MCF 10A (cell line): ENCODE data around the gene MLLT6. TPM values are rescaled to one million over a fixed set of nuclear protein-coding genes. Genes with fewer than 3 reads are reported as not detected.

Experiments used
- Bru-seq: library from RNA; stranded (reverse); fragments of 400-500 nt; gene quantifications from one replicate; lab custom pipeline; 2021; lab: Mats Ljungman, UMichigan
- BruChase-seq, 2 experiments: library from RNA; stranded (reverse); fragments of 400-500 nt; gene quantifications; one replicate each; lab custom pipeline; 2021; lab: Mats Ljungman, UMichigan
- BruUV-seq: library from RNA; stranded (reverse); fragments of 400-500 nt; replicated peaks from 2 replicates; lab custom pipeline; 2021; lab: Mats Ljungman, UMichigan
- CTCF ChIA-PET: fragments of 300-600 bp; sonication (Branson Sonifier 250); formaldehyde crosslinking; extraction: SDS; loops from one replicate; lab custom pipeline; 2021; ENCODE audit warnings: antibody characterized with exemption, inconsistent platforms; lab: Yijun Ruan, JAX
- POLR2A ChIA-PET: fragments of 300-600, 350-650 bp; sonication (Branson Sonifier 250); formaldehyde crosslinking; extraction: SDS; loops from one replicate; lab custom pipeline; 2020; ENCODE audit warnings: antibody characterized with exemption, inconsistent platforms; lab: Yijun Ruan, JAX
- DNase-seq: peaks from one replicate; pipeline ENCODE4 v3.0.0-alpha.2; 2018; ENCODE audit not compliant: unreplicated experiment
- H3K27ac Mint-ChIP-seq: one replicate; pipeline ENCODE4 v1.8.0; 2022; ENCODE audit warnings: mild to moderate bottlenecking, low read depth, mixed read lengths; ENCODE audit not compliant: unreplicated experiment
- H3K27me3 Mint-ChIP-seq: one replicate; pipeline ENCODE4 v1.8.0; 2022; ENCODE audit warnings: mixed read lengths; ENCODE audit not compliant: insufficient read depth, unreplicated experiment
- H3K36me3 Mint-ChIP-seq: one replicate; pipeline ENCODE4 v1.8.0; 2022; ENCODE audit warnings: mild to moderate bottlenecking, moderate library complexity, mixed read lengths; ENCODE audit not compliant: insufficient read depth, unreplicated experiment
- H3K4me1 Mint-ChIP-seq: one replicate; pipeline ENCODE4 v1.8.0; 2022; ENCODE audit warnings: mixed read lengths; ENCODE audit not compliant: insufficient read depth, unreplicated experiment
- H3K4me3 Mint-ChIP-seq: one replicate; pipeline ENCODE4 v1.8.0; 2022; ENCODE audit warnings: mild to moderate bottlenecking, moderate library complexity, mixed read lengths; ENCODE audit not compliant: unreplicated experiment
- H3K9me3 Mint-ChIP-seq: one replicate; pipeline ENCODE4 v1.8.0; 2022; ENCODE audit warnings: mixed read lengths; ENCODE audit not compliant: unreplicated experiment
- intact Hi-C: fragments of 100-400 bp; cut with micrococcal nuclease; formaldehyde crosslinking; loops from 2 replicates; pipeline ENCODE4 v1.14.1; 2022
- long read RNA-seq: library from polyadenylated mRNA; stranded (forward); transcript quantifications from one replicate; pipeline ENCODE4 v2.0.0, GENCODE V29; 2022
- total RNA-seq: library from RNA; stranded (reverse); gene quantifications from 2 replicates; pipeline ENCODE4 v1.2.3, GENCODE V29; 2022
- TF ChIP-seq, protein P1 (sequence below): fragments of 200-600 bp; IDR thresholded peaks from one replicate; pipeline ENCODE4 v1.8.0; 2022; ENCODE audit warnings: antibody characterized with exemption, mild to moderate bottlenecking; ENCODE audit not compliant: unreplicated experiment

MLLT6 gene
- total RNA-seq (59.6 and 65.3 TPM in 2 replicates), Bru-seq, nascent RNA (percentile 59 among the genes with signal in this experiment), BruChase-seq, experiment 1, labeled RNA remaining after a 6-hour chase (percentile 83 among the genes with signal in this experiment), BruChase-seq, experiment 2, labeled RNA remaining after a 2-hour chase (percentile 69 among the genes with signal in this experiment)
- long read RNA-seq, partial matches to known transcripts, result 2 of 11 reads
- long read RNA-seq, other reads (novel, unspliced or antisense), result 8 of 11 reads

DNA sequence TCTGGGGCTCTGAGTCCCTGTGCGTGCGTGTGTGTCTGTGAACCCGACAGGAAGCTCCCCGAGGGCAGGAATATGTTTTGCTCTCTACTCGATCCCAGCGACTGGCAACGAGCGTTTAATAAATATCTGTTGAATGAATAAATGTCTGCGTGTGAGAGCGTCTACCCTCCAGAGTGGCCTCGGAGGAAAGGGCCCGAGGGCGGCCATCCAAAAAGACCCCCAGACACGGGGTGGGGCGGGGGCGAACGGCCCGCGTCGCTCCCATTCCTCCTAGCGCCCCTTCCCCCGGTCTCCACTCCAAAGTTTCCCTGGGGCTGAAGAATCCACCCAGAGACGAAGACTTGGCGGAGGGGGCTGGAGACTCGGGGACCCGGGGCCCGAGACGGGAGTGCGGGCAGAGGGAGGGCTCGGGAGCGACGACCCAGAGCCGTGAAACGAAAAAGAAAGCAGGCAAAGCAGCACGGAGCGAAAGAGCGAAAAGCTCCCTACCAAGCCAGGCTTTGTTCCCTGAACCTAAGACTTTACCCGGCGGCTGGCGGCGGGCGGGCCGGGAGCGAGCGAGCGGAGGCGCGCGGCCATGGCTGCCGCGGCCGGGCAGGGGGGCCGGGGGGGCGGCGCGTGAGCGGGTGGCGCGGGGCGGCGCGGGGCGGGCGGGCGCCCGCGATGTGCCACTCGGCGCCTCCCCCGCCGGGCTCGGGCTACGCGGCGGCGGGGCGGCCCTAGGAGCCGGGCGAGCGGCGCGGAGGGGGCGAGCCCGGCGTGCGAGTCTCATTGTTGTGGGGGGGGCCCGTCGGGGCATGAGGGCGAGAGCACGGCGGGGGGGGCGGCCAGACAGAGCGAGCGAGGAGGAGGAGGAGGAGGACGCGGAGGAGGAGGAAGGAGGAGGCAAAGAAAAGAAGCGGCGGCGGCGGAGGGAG lies at the start of gene MLLT6:
Gene MLLT6 (plus strand): TSS at position 668 of the 917 bp plus-strand sequence. CDS start 360 bp downstream, outside the sequence.
- no peaks in the 10 kb centered on the region for H3K27me3 Mint-ChIP-seq
- POLR2A ChIA-PET, result interaction anchor here (0.6 to 4.6 kb wide), 23 partner anchors 10 to 1057 kb away, joined by 3 to 39 read pairs (median 4); partner anchors contain the start of genes CISD3, EPOP, LASP1 and PSMB3
- H3K4me3 Mint-ChIP-seq, result peak within 1 kb of the TSS; percentile 99
- TF ChIP-seq, protein P1, sequence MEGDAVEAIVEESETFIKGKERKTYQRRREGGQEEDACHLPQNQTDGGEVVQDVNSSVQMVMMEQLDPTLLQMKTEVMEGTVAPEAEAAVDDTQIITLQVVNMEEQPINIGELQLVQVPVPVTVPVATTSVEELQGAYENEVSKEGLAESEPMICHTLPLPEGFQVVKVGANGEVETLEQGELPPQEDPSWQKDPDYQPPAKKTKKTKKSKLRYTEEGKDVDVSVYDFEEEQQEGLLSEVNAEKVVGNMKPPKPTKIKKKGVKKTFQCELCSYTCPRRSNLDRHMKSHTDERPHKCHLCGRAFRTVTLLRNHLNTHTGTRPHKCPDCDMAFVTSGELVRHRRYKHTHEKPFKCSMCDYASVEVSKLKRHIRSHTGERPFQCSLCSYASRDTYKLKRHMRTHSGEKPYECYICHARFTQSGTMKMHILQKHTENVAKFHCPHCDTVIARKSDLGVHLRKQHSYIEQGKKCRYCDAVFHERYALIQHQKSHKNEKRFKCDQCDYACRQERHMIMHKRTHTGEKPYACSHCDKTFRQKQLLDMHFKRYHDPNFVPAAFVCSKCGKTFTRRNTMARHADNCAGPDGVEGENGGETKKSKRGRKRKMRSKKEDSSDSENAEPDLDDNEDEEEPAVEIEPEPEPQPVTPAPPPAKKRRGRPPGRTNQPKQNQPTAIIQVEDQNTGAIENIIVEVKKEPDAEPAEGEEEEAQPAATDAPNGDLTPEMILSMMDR, result no peak
- CTCF ChIA-PET, result interaction anchor here (0.6 to 1.5 kb wide), 4 partner anchors 21 to 29 kb away, joined by 3 to 5 read pairs (median 4); no protein-coding TSS in a partner anchor
- TSS peak; percentile 34 for BruUV-seq
- H3K27ac Mint-ChIP-seq, result peak within 1 kb of the TSS; percentile 90
- peaks cover 17% of the 10 kb centered on the region for H3K4me1 Mint-ChIP-seq
- intact Hi-C loops, result loop anchor here (10.0 kb wide), 1 partner anchor 50 kb away; the partner anchor contains the start of gene PSMB3
- peaks cover 30% of the 10 kb centered on the region for H3K36me3 Mint-ChIP-seq
- peak; percentile 75 for DNase-seq
- H3K9me3 Mint-ChIP-seq, result no peaks in the 10 kb centered on the region

DNA sequence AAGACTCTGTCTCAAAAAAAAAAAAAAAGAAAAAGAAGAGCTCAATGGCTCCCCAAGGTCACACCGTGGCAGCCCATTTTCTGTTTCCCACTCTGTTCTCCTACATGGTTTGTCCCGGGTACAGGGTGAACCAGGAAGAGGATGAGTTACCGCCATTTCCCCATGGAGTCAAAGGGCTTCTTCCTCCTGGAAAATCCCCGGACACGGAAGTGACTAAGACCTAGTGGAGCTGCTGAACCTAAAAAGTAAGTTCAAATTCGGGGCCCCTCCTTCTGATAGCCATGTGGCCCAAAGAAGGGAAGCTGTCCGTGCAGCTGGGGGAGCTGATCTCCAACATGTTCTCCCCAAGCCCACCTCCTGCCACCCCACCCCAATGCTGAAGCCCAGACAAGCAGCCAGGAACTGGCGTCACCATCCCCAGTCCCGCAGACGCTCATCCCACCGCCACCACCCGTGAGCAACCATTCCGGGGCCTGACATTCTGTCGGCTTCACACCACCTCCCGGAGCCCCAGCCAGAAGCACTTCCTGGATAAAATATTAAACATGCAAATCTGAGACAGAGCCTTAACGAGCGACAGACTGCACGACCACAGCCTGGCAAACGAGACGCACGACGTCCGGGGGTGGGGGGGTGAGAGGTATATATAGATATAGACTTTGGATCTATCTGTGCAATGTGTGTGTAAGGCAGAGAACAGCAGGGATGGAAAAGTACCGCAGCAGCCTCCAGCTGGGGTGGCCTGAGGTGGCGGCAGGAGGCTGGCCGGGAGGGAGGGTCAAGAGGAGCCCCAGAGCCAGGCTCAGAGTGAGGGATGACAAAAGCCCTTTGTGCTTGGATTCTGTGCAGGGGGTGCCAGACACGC lies 47.9 kb upstream of the MLLT6 start:
- intact Hi-C loops, result no loop called here
- H3K4me3 Mint-ChIP-seq, result no peak overlapping the region
- no TSS peak for BruUV-seq
- no peak for DNase-seq
- no peak overlapping the region for H3K27ac Mint-ChIP-seq
- H3K36me3 Mint-ChIP-seq, result no peaks in the 10 kb centered on the region
- H3K27me3 Mint-ChIP-seq, result peaks cover 26% of the 10 kb centered on the region
- CTCF ChIA-PET, result interaction anchor here (0.7 to 2.7 kb wide), 2 partner anchors 10 to 14 kb away, joined by 7 to 15 read pairs; no protein-coding TSS in a partner anchor
- POLR2A ChIA-PET, result interaction anchor here (0.7 kb wide), 1 partner anchor 53 kb away, joined by 3 read pairs; no protein-coding TSS in a partner anchor
- no peaks in the 10 kb centered on the region for H3K9me3 Mint-ChIP-seq
- TF ChIP-seq, protein P1, result no peak
- no peaks in the 10 kb centered on the region for H3K4me1 Mint-ChIP-seq

DNA sequence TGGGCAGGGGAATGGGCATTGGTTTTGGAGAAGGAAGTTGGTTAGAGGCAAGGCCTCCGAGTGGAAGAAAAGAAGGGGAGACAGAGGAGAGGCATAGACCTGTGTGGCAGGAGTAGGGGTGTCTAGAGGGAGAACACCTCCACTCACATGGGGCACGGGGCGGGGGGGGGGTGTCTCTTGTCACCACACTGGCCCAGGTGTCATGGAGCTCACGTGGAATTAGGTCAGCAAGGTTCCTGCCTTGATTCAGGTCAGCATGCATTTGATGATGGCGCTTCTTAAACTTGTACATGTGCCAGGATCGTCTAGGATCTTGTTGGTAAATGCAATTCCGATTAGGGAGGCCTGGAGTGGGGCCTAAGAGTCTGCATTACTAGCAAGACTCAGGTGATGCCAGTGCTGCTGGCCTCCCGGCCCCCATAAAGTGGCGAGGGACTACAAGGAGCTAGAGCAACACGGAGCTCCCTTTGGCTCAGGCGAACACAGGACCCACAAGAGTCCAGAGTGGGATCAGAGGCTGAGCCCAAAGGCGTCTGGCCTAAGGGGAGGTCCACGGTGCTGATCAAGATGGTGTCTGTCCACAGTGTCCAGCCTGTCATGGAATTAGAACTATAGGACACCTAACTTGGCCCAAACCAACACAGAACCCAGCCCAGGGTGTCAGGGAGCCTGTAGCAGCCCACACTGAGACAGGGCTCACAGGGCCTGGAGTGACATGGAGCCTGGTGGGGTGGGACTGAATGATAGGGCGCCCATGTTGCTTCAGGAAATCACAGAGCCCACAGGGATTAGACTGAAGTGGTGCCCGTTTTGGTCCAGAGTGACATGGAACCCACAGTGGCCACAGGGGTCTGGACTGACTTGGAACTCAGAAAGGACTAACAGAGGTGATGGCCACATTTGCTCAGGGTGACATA lies 47.0 kb upstream of the MLLT6 start:
- no TSS peak for BruUV-seq
- intact Hi-C loops, result no loop called here
- no peaks in the 10 kb centered on the region for H3K9me3 Mint-ChIP-seq
- CTCF ChIA-PET, result interaction anchor here (0.6 to 1.4 kb wide), 2 partner anchors 9 to 41 kb away, joined by 3 to 5 read pairs; no protein-coding TSS in a partner anchor
- H3K27me3 Mint-ChIP-seq, result peaks cover 26% of the 10 kb centered on the region
- H3K36me3 Mint-ChIP-seq, result no peaks in the 10 kb centered on the region
- POLR2A ChIA-PET, result no interaction called here
- no peaks in the 10 kb centered on the region for H3K4me1 Mint-ChIP-seq
- TF ChIP-seq, protein P1, result no peak
- DNase-seq, result no peak
- H3K4me3 Mint-ChIP-seq, result no peak overlapping the region
- H3K27ac Mint-ChIP-seq, result no peak overlapping the region
